ENCODE data around the gene TIGAR.

TIGAR gene

DNA sequence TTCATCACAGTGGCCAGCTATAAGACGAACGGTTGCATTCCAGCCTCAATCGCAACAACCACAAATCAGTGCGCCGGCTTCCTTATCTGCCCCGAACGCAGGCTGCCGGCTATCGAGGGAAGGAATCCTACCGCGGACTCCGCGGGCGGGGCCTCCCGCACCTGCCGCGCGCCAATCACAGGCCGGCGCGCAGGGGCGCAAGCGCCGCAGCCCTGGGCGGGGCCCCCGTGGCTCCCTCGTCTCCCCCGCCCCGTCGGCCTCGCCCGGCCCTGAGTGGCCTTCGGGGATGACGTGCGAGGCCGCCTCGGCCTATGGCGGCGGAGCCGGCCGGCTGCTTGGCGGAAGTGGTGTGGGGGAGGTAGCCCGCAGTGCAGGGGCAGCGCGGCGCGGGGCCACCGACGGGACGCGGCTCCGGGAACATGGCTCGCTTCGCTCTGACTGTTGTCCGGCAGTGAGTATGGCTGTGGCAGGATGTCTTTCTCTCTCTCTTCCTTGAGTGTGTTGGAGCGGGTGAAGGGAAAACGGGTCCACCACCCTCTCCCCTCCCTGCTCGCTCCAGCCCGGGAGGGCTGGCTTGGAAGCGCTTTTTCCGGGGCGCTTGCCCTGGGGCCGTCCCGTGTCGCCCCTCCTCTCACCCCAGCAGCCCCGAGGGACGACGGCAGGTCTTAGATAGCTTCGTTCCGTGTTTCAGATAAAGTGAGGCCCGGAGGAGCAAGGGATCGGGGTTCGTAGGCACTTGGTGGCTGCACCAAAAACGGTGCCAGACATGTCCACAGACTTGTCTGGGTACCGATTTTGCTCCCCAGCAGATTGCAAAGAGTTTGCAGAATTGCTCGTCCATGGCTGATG, at the start of gene TIGAR:
TSS of gene TIGAR (plus strand) at position 361 of the 849 bp plus-strand sequence. CDS start at position 420, 59 bp downstream.
- DNase-seq (ENCODE audit: low spot score) = peak; percentile 99

- DNase-seq (ENCODE audit: low spot score) = peak; percentile 24
Measured at GRCh38 chr12:4271717-4272423, 49.1 kb upstream of the TIGAR start.

DNA sequence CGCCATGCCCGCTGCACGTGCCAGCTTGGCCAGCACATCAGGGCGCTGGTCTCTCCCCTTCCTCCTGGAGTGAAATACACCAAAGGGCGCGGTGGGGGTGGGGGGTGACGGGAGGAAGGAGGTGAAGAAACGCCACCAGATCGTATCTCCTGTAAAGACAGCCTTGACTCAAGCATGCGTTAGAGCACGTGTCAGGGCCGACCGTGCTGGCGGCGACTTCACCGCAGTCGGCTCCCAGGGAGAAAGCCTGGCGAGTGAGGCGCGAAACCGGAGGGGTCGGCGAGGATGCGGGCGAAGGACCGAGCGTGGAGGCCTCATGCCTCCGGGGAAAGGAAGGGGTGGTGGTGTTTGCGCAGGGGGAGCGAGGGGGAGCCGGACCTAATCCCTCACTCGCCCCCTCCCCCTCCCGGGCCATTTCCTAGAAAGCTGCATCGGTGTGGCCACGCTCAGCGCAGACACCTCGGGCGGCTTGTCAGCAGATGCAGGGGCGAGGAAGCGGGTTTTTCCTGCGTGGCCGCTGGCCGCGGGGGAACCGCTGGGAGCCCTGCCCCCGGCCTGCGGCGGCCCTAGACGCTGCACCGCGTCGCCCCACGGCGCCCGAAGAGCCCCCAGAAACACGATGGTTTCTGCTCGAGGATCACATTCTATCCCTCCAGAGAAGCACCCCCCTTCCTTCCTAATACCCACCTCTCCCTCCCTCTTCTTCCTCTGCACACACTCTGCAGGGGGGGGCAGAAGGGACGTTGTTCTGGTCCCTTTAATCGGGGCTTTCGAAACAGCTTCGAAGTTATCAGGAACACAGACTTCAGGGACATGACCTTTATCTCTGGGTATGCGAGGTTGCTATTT, 48.4 kb upstream of the TIGAR start:
- DNase-seq (ENCODE audit: low spot score) = no peak

DNA sequence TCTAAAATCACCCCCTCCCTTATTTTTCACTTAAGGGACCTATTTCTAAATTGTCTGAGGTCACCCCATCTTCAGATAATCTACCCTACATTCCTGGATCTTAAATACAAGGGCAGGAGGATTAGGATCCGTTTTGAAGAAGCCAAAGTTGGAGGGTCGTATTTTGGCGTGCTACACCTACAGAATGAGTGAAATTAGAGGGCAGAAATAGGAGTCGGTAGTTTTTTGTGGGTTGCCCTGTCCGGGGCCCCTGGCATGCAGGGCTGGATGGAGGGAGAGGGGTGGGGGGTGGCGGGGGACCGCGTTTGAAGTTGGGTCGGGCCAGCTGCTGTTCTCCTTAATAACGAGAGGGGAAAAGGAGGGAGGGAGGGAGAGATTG, 47.8 kb upstream of the TIGAR start:
- DNase-seq (ENCODE audit: low spot score) = no peak

- peak; percentile 52 for DNase-seq (ENCODE audit: low spot score)
Measured at GRCh38 chr12:4273652-4274395, 47.2 kb upstream of the TIGAR start, which contains the start of gene CCND2. Gene CCND2 (plus strand): TSS chr12:4273762. CDS start chr12:4274041, 279 bp downstream.

DNA sequence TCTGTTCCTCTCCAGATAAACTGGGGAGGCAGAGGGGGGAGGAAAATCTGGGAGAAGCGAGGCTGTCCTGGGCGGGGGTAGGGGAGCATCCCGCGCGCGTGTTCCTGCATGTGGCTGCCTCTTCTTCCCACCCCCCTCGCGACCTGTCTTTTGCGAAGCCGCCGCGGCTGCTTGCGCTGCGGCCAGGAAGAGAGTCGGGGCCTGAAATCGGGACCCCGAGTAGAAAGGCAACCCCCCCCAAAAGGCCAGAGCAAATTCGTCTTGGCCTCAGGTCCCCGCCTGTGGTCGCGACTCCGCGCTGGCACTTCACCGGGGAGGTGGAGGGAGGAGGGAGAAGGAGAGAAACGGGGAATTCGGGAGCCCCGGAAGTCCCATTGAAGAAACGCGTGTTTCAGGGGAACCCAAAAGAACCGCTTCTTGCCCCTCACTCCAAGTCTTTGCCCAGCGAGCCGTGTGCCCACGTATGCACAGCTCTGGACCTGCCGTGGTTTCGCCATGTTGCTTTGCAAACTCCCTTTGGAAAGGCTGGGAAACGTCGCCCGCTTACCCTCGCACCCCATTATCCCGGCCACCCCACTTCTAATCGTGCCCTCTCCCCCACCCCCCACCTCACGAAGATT, 46.5 kb upstream of the TIGAR start:
- no peak for DNase-seq (ENCODE audit: low spot score)

GRCh38 chr12:4275016-4275869, 45.8 kb upstream of the TIGAR start:
- no peak for DNase-seq (ENCODE audit: low spot score)

GRCh38 chr12:4275870-4276301, 45.1 kb upstream of the TIGAR start:
- DNase-seq (ENCODE audit: low spot score) = no peak

DNA sequence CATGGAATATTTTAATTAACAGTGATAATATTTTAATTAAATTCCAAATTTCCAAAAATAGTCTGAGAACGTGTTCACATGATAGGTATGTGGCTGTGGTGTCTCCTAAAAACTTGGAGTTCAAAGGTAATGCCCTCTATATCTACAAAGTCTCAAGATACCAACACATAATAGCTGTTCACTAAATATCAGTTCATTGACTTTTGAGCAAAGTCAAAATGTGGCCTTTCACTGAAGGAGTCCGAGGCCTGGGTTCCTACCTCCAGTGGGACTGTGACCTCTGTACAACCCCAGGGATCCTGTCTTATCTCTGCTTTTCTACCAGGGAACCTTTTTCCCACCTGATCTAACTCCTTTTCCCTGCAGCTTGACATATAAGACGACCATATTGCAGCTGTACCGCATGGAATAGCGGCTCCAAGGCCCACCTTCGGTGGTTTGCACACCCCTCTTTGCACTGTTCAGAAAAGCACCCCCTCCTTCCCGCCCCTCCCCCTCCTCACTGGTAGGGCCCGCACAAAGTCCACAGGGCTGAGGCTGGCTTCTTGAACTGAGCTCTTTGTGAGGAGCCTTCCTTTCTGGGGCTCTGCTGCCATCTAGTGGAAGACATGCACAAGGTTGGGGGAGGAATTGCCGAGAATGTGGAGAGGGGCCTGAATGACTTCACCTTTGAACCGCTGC, 44.3 kb upstream of the TIGAR start:
- peak; percentile 84 for DNase-seq (ENCODE audit: low spot score)

- DNase-seq (ENCODE audit: low spot score) = no peak
Measured at GRCh38 chr12:4277205-4277543, 43.8 kb upstream of the TIGAR start.

DNA sequence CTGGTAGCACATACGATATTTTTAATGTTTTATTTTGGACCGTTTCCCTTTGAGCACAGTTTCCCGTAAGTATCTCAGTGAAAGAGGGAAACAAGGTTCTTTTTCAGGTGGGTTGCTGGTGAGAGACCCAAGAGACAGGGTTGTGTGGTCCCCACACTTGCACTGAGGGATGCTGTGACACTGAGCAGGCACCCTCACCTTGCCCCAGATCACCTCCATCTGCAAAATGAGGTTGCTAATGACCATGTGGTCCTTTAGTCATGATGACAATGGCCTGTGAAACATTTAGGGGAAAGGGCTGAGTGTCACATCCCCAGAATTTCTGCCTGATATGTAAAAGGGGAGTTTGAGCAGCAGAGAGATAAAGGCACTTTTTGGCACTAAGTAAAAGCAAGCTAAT, 43.2 kb upstream of the TIGAR start:
- no peak for DNase-seq (ENCODE audit: low spot score)

GRCh38 chr12:4278329-4279197, 42.5 kb upstream of the TIGAR start:
- no peak for DNase-seq (ENCODE audit: low spot score)

DNA sequence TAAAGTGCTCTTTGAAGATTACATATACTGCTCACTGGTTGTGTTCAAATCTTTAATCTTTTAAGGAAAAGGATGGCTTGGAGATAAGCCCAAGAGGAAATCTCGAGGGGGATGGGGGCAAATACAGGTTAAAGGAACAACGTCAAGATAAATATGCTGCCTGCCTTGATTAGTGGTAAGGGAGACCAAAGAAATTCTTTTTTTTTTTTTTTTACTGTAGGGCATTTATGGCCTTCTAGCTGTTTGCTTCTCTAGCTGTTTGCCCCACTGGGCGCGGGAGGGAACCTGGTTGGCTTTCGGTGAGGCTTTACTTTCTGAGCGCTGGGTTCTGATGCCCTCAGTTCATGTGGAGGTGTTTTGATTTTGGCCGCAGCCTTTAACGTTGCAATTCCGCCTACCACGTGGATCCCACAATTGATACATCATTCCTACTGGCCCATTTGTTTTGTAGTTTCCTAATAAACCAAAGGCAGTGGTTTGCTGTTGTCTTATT, 41.8 kb upstream of the TIGAR start:
- no peak for DNase-seq (ENCODE audit: low spot score)

GRCh38 chr12:4280351-4281163, 40.5 kb upstream of the TIGAR start:
- no peak for DNase-seq (ENCODE audit: low spot score)

DNA sequence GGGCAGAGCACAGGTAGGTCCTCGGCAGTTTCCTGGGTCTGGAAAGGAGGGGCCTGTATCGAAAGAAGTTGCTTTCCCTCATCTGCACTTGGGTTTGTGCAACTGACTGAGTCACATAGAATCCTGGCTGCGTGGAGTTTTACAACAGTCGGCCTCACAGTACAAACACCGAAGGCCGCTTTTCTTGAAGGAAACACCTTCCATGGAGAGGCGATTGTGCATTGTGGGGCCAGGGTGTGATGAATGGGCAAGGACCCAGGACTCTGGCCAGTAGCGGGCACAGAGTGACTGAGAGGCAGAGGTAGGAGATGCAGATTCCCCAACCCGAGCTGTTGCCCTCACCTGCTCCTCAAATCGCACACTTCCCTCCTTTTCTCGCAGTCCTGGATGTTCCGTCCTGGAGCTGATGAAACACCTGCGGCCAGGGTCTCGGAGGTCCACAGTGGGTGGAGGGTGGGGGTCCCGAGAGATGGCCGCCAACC, 39.8 kb upstream of the TIGAR start:
- no peak for DNase-seq (ENCODE audit: low spot score)

- no peak for DNase-seq (ENCODE audit: low spot score)
Measured at GRCh38 chr12:4282103-4282891, 38.7 kb upstream of the TIGAR start.

All from AG08395 (cell line).